Limb (tissue), 2 donors: ENCODE measurements around the gene MILR1.
"Not testable (repeated sequence)": the region's sequence is repeated elsewhere in the genome, so short reads cannot be mapped to it uniquely, and the experiment has no call there.

Experiments
- DNase-seq, 2 donors: peaks; one replicate each; pipeline ENCODE4 v3.0.0-alpha.2; 2016; ENCODE audit errors: extremely low spot score in 2 of 2

MILR1 gene

GRCh38 chr17:64426596-64426995 lies 22.3 kb upstream of the MILR1 start:
- no peak for DNase-seq

GRCh38 chr17:64428406-64428805 lies 20.5 kb upstream of the MILR1 start:
- DNase-seq: no peak

- not testable (repeated sequence) for DNase-seq
Observed at GRCh38 chr17:64430036-64430435, 18.9 kb upstream of the MILR1 start.

- no peak for DNase-seq
Observed at GRCh38 chr17:64431534-64431933, 17.4 kb upstream of the MILR1 start.

- DNase-seq: no peak
Observed at GRCh38 chr17:64437944-64438525, 10.9 kb upstream of the MILR1 start.

GRCh38 chr17:64439521-64439920 lies 9.4 kb upstream of the MILR1 start:
- DNase-seq: not testable (repeated sequence)

GRCh38 chr17:64439956-64440355 lies 9.0 kb upstream of the MILR1 start:
- DNase-seq: no peak

GRCh38 chr17:64441772-64442540 lies 7.0 kb upstream of the MILR1 start:
- DNase-seq: peak; percentile 31 to 40

GRCh38 chr17:64442541-64442971 lies 6.4 kb upstream of the MILR1 start:
- peak in 1 of 2 donors; percentile 9 for DNase-seq

GRCh38 chr17:64443086-64443760 lies 5.7 kb upstream of the MILR1 start:
- no peak for DNase-seq

GRCh38 chr17:64447526-64447925 lies 1.4 kb upstream of the MILR1 start:
- DNase-seq: no peak

- DNase-seq: no peak
Observed at GRCh38 chr17:64449545-64449944, 630 bp downstream of the MILR1 start.

- DNase-seq: no peak
Observed at GRCh38 chr17:64455993-64456885, 7.3 kb downstream of the MILR1 start.

- DNase-seq: no peak
Observed at GRCh38 chr17:64457156-64457555, 8.2 kb downstream of the MILR1 start.

- DNase-seq: no peak
Observed at GRCh38 chr17:64458756-64459155, 9.8 kb downstream of the MILR1 start.

GRCh38 chr17:64459284-64459747 lies 10.4 kb downstream of the MILR1 start:
- no peak for DNase-seq

- DNase-seq: not testable (repeated sequence)
Observed at GRCh38 chr17:64459818-64460217, 10.9 kb downstream of the MILR1 start.

GRCh38 chr17:64460955-64461354 lies 12.0 kb downstream of the MILR1 start:
- DNase-seq: peak in 1 of 2 donors; percentile 26

GRCh38 chr17:64461788-64462187 lies 12.9 kb downstream of the MILR1 start:
- no peak for DNase-seq

GRCh38 chr17:64466019-64466735 lies 17.3 kb downstream of the MILR1 start:
- DNase-seq: no peak

GRCh38 chr17:64466834-64467233 lies 17.9 kb downstream of the MILR1 start:
- not testable (repeated sequence) for DNase-seq
